NT2/D1 (cell line): ENCODE measurements around the gene CTU2.

Experiments used
- SUZ12 ChIP-seq: IDR thresholded peaks from 2 replicates; pipeline ENCODE4 v1.6.1; 2011; ENCODE audit not compliant: insufficient read length, insufficient read depth; ENCODE audit errors: extremely low read depth
- YY1 ChIP-seq: IDR thresholded peaks from 2 replicates; pipeline ENCODE4 v1.6.1; 2011; ENCODE audit not compliant: insufficient read length, insufficient read depth
- ZNF274 ChIP-seq: IDR thresholded peaks from 2 replicates; pipeline ENCODE4 v1.6.1; 2011; ENCODE audit warnings: mild to moderate bottlenecking, low read depth, low read length

- TF ChIP-seq YY1 (no peak), ZNF274 (no peak), SUZ12 (no peak)
Observed at GRCh38 chr16:88713568-88714419, 7.5 kb downstream of the CTU2 start.
